Muscle layer of colon (tissue), 2 donors: ENCODE data around the gene TIMM22.
A peak's percentile ranks its signal among the peaks of the same experiment; 100 is the strongest.
"Not testable (repeated sequence)": the region's sequence is repeated elsewhere in the genome, so short reads cannot be mapped to it uniquely, and the experiment has no call there.

ENCODE experiments used
- H3K27ac ChIP-seq: one replicate; pipeline ENCODE4 v1.7.0; 2013; ENCODE audit warnings: low read depth, mild to moderate bottlenecking, low read length, moderate library complexity
- H3K27me3 ChIP-seq, 2 donors: one replicate each; pipeline ENCODE4 v1.7.0; 2013; ENCODE audit warnings: low read length in 2 of 2, mild to moderate bottlenecking in 2 of 2; ENCODE audit not compliant: insufficient read depth in 2 of 2, control insufficient read depth in 1 of 2
- H3K36me3 ChIP-seq: one replicate; pipeline ENCODE4 v1.7.0; 2013; ENCODE audit warnings: mild to moderate bottlenecking, low read length; ENCODE audit not compliant: insufficient read depth
- H3K4me1 ChIP-seq: one replicate; pipeline ENCODE4 v1.7.0; 2013; ENCODE audit warnings: mild to moderate bottlenecking, low read length; ENCODE audit not compliant: insufficient read depth
- H3K4me3 ChIP-seq, 2 donors: one replicate each; pipeline ENCODE4 v1.7.0; 2013; ENCODE audit warnings: low read length in 2 of 2, low read depth in 1 of 2, mild to moderate bottlenecking in 1 of 2, moderate library complexity in 1 of 2
- H3K9ac ChIP-seq: one replicate; pipeline ENCODE4 v1.7.0; 2013; ENCODE audit warnings: low read length
- H3K9me3 ChIP-seq: one replicate; pipeline ENCODE4 v1.7.0; 2013; ENCODE audit warnings: mild to moderate bottlenecking, low read length
- donor health status: abdominal sarcoma.
- donor health status: Adenocarcinoma of cecum.

Gene TIMM22

GRCh38 chr17:996554-997344 is at the start of gene TIMM22:
Gene TIMM22, plus strand, starts transcription at chr17:997129. Its CDS starts 14 bp downstream, at chr17:997143.
- H3K4me3 ChIP-seq, result peak within 1 kb of the TSS; percentile 97 to 98
- H3K9me3 ChIP-seq, result no peaks in the 10 kb centered on the region

DNA sequence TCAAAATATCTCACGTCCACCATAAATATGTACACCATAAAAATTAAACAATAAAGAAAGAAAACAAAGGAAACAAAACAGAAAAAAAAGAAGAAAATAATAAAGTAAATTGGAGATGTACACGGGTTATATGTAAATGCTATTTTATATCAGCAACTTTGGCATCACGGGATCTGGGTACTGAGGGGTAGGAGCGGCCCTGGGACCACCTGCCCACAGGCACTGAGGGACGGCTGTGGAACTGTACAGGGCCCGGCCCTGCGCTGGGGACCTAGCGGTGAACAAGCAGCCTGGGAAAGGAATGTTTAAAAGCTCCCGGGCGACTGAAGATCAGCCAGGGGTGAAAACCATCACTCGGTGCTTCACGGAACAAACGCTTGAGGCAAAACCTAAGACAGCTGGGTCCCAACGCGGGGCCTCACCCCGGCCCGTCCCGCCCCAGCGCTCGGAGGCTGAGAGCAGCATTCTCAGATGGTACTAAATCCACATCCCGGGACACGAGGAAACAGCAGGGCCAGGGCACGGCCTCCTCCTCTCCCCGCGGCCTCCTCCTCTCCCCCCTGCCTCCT is 48.6 kb upstream of the TIMM22 start:
- Histone ChIP-seq H3K27ac (peak overlapping the region; percentile 63), H3K9me3 (no peaks in the 10 kb centered on the region), H3K4me3 (no peak overlapping the region), H3K27me3 (no peaks in the 10 kb centered on the region), H3K4me1 (peaks cover 41% of the 10 kb centered on the region), H3K9ac (no peak overlapping the region), H3K36me3 (no peaks in the 10 kb centered on the region)

More at GRCh38 chr17:996554-997344, at the start of gene TIMM22:
- Histone ChIP-seq H3K27me3 (no peaks in the 10 kb centered on the region), H3K9ac (peak within 1 kb of the TSS; percentile 80), H3K27ac (peak within 1 kb of the TSS; percentile 97), H3K4me1 (peaks cover 39% of the 10 kb centered on the region), H3K36me3 (peaks cover 22% of the 10 kb centered on the region)

- Histone ChIP-seq H3K27me3 (no peaks in the 10 kb centered on the region), H3K4me3 (no peak overlapping the region), H3K36me3 (no peaks in the 10 kb centered on the region), H3K9ac (peak overlapping the region; percentile 2), H3K4me1 (peaks cover 40% of the 10 kb centered on the region), H3K9me3 (no peaks in the 10 kb centered on the region), H3K27ac (peak overlapping the region; percentile 96)
These were observed 47.2 kb upstream of the TIMM22 start for GRCh38 chr17:949623-950303.

DNA sequence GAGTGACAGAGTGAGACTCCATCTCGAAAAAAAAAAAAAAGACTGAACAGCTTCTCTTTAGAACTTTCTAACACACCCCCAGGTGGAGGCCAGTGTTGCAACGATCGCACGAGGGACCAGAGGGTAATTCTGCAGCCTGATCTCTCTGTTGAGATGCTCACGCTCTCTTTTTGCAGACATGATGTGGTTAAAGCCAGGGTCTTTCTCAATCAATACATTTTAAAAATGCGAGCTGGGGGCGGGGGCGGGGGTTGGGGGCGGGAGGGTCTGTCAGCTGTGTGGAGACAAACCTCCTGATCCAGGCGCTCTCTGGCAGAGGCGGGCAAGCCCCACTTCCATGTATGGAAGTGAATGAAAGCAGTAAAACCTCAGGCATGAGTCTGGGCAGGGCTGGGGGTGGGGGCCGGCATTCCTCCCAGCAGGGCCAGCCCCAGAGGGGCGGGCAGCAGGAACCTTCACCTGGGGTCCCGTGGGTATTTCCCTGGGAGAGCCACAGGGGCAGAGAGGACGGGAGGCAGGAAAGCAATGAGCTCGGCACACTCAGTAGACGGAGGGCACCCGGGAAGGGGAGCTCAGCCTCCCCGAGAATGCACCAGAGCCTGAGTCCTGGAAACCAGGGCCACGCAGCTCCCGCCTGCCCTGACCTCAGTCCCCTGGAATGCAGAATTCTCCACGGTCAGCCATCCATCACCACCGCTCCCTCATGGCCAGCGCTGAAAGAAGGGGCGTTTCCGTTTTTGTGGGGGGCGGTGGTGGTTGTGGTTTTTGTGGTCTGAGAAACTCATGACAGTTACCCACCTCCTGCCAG is 45.4 kb upstream of the TIMM22 start:
- H3K36me3 ChIP-seq, result no peaks in the 10 kb centered on the region
- no peaks in the 10 kb centered on the region for H3K27me3 ChIP-seq
- H3K9me3 ChIP-seq, result no peaks in the 10 kb centered on the region
- H3K4me3 ChIP-seq, result peak overlapping the region in 1 of 2 donors; percentile 27
- H3K27ac ChIP-seq, result peak overlapping the region; percentile 96
- no peak overlapping the region for H3K9ac ChIP-seq
- H3K4me1 ChIP-seq, result peaks cover 41% of the 10 kb centered on the region

DNA sequence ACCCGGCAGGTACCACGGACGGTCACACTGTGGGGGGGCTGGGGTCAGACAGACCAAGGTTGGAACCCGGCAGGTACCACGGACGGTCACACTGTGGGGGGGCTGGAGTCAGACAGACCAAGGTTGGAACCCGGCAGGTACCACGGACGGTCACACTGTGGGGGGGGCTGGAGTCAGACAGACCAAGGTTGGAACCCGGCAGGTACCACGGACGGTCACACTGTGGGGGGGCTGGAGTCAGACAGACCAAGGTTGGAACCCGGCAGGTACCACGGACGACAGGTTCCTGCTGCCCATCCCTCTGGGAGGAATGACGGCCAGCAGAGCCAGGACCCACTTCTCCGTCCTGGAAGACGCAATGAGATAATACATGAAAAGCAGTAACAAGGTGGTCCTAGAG is 44.3 kb upstream of the TIMM22 start:
- H3K27ac ChIP-seq, result peak overlapping the region; percentile 42
- H3K4me1 ChIP-seq, result peaks cover 48% of the 10 kb centered on the region
- not testable (repeated sequence) for H3K4me3 ChIP-seq, H3K9me3 ChIP-seq, H3K36me3 ChIP-seq, H3K27me3 ChIP-seq, H3K9ac ChIP-seq

GRCh38 chr17:953767-954166 is 43.2 kb upstream of the TIMM22 start:
- Histone ChIP-seq H3K27me3 (no peaks in the 10 kb centered on the region), H3K4me1 (peaks cover 51% of the 10 kb centered on the region), H3K36me3 (no peaks in the 10 kb centered on the region), H3K4me3 (no peak overlapping the region), H3K27ac (peak overlapping the region; percentile 78), H3K9ac (no peak overlapping the region), H3K9me3 (no peaks in the 10 kb centered on the region)

- Histone ChIP-seq H3K27ac (peak overlapping the region; percentile 78), H3K9me3 (no peaks in the 10 kb centered on the region), H3K4me3 (no peak overlapping the region), H3K9ac (peak overlapping the region; percentile 4), H3K27me3 (no peaks in the 10 kb centered on the region), H3K36me3 (no peaks in the 10 kb centered on the region), H3K4me1 (peaks cover 50% of the 10 kb centered on the region)
These were observed 42.3 kb upstream of the TIMM22 start for GRCh38 chr17:954431-955164.

DNA sequence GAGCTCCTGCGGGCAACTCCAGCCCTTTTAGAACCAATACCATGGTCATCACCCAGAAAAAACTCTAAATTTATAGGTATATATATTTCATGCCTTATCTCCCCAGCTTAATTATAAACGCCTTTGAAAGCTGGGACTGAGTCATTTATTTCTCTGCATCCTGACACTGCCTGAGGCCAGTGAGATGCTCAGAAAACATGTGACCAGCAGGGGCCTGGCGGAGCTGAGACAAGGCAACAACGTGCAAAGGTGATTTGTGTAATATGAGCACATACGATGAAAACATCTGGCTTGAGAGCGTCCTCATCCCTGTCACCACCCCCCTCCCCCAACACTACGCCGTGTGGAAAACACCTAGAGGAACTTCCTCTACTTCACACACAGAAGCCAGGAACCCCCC is 40.0 kb upstream of the TIMM22 start:
- peak overlapping the region; percentile 34 for H3K27ac ChIP-seq
- H3K9me3 ChIP-seq, result no peaks in the 10 kb centered on the region
- H3K4me3 ChIP-seq, result no peak overlapping the region
- peaks cover 39% of the 10 kb centered on the region for H3K4me1 ChIP-seq
- H3K36me3 ChIP-seq, result no peaks in the 10 kb centered on the region
- no peak overlapping the region for H3K9ac ChIP-seq
- H3K27me3 ChIP-seq, result no peaks in the 10 kb centered on the region

GRCh38 chr17:957856-958421 is 39.0 kb upstream of the TIMM22 start:
- Histone ChIP-seq H3K4me1 (peaks cover 47% of the 10 kb centered on the region), H3K36me3 (no peaks in the 10 kb centered on the region), H3K4me3 (no peak overlapping the region), H3K9me3 (no peaks in the 10 kb centered on the region), H3K9ac (no peak overlapping the region), H3K27me3 (no peaks in the 10 kb centered on the region), H3K27ac (peak overlapping the region; percentile 54)

DNA sequence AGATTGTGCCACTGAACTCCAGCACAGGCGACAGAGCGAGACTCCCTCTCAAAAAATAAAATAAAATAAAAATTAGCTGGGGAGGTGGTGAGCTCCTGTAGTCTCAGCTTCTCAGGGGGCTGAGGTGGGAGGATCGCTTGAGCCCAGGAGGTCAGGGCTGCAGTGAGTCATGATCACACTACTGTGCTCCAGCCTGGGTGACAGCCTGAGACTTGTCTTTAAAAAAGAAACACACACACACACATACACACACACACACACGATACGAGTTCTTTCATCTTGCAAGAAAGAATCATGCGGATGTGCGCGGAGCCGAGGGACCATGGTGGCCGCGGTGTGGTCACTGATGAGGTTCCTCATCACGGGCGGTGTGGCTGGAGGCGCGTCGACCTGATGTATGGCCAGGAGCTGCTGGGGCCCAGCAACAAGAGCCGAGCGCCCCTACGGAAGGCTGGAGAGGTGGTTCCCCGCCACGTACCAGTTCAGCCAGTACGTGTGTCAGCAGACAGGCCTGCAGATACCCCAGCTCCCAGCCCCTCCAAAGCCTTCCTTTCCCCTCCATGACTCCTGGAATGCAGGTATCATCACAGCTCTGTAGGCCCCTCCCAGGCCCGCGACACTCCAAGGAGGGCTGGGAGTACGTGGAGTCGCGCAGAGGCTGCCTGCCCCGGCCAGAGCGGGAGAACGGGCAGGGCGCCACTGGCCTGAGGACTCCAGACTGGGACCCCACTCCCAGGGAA is 38.0 kb upstream of the TIMM22 start:
- Histone ChIP-seq H3K9ac (no peak overlapping the region), H3K36me3 (no peaks in the 10 kb centered on the region), H3K27me3 (no peaks in the 10 kb centered on the region), H3K4me3 (no peak overlapping the region), H3K4me1 (peaks cover 50% of the 10 kb centered on the region), H3K27ac (peak overlapping the region; percentile 54), H3K9me3 (no peaks in the 10 kb centered on the region)
